GM18868 (cell line): ENCODE data around the gene NCAM2.
"Not testable (repeated sequence)": the region's sequence is repeated elsewhere in the genome, so short reads cannot be mapped to it uniquely, and the experiment has no call there.

Source experiments
- ATAC-seq: cut with Tn5 transposase; IDR thresholded peaks from one replicate; pipeline ENCODE4 v1.9.1; 2021; ENCODE audit warnings: mild to moderate bottlenecking, moderate library complexity; ENCODE audit not compliant: unreplicated experiment

The NCAM2 gene

GRCh38 chr21:21290751-21291150 lies 292.5 kb downstream of the NCAM2 start:
- ATAC-seq, result no peak

GRCh38 chr21:21291883-21292569 lies 293.8 kb downstream of the NCAM2 start:
- ATAC-seq, result no peak

GRCh38 chr21:21295303-21295702 lies 297.1 kb downstream of the NCAM2 start:
- ATAC-seq, result no peak

GRCh38 chr21:21297211-21297610 lies 299.0 kb downstream of the NCAM2 start:
- no peak for ATAC-seq

- no peak for ATAC-seq
These were observed 302.8 kb downstream of the NCAM2 start for GRCh38 chr21:21301013-21301412.

GRCh38 chr21:21309510-21309909 lies 311.3 kb downstream of the NCAM2 start:
- no peak for ATAC-seq

- ATAC-seq, result no peak
These were observed 326.1 kb downstream of the NCAM2 start for GRCh38 chr21:21324297-21324696.

- no peak for ATAC-seq
These were observed 334.3 kb downstream of the NCAM2 start for GRCh38 chr21:21332492-21332891.

- ATAC-seq, result no peak
These were observed 342.8 kb downstream of the NCAM2 start for GRCh38 chr21:21341041-21341440.

- no peak for ATAC-seq
These were observed 347.1 kb downstream of the NCAM2 start for GRCh38 chr21:21345296-21345695.

- no peak for ATAC-seq
These were observed 347.7 kb downstream of the NCAM2 start for GRCh38 chr21:21345872-21346271.

- ATAC-seq, result no peak
These were observed 368.1 kb downstream of the NCAM2 start for GRCh38 chr21:21366277-21366676.

GRCh38 chr21:21367583-21367982 lies 369.4 kb downstream of the NCAM2 start:
- no peak for ATAC-seq

GRCh38 chr21:21373969-21374368 lies 375.8 kb downstream of the NCAM2 start:
- no peak for ATAC-seq

- no peak for ATAC-seq
These were observed 384.9 kb downstream of the NCAM2 start for GRCh38 chr21:21383126-21383525.

GRCh38 chr21:21384977-21385376 lies 386.8 kb downstream of the NCAM2 start:
- no peak for ATAC-seq

- ATAC-seq, result no peak
These were observed 387.2 kb downstream of the NCAM2 start for GRCh38 chr21:21385404-21385803.

GRCh38 chr21:21387916-21388315 lies 389.7 kb downstream of the NCAM2 start:
- no peak for ATAC-seq

GRCh38 chr21:21394064-21394463 lies 395.9 kb downstream of the NCAM2 start:
- no peak for ATAC-seq

- ATAC-seq, result no peak
These were observed 398.2 kb downstream of the NCAM2 start for GRCh38 chr21:21396424-21396823.

GRCh38 chr21:21397464-21397863 lies 399.3 kb downstream of the NCAM2 start:
- ATAC-seq, result no peak

GRCh38 chr21:21401444-21401843 lies 403.2 kb downstream of the NCAM2 start:
- no peak for ATAC-seq

- ATAC-seq, result not testable (repeated sequence)
These were observed 404.0 kb downstream of the NCAM2 start for GRCh38 chr21:21402187-21402586.
